Esophagus squamous epithelium (tissue), 5 donors: ENCODE data around the gene PDZRN4. TPM values are rescaled to one million over a fixed set of nuclear protein-coding genes. Genes with fewer than 3 reads are reported as not detected.

Experiments used
- DNase-seq: peaks from one replicate; lab custom pipeline; 2025; lab: John Stamatoyannopoulos, UW
- H3K27ac ChIP-seq, 4 donors: fragments of 200-600 bp; sonication (generic); one replicate each; pipeline ENCODE4 v1.5.1; 2016 to 2019; ENCODE audit warnings: mild to moderate bottlenecking in 1 of 4
- H3K27me3 ChIP-seq, 4 donors: fragments of 200-600 bp; sonication (generic); 1 replicate in 3 of 4; 2 replicates in 1 of 4; pipeline versions ENCODE4 v1.5.1 to v1.6.0; 2017 to 2021; ENCODE audit warnings: antibody characterized with exemption in 1 of 4
- H3K36me3 ChIP-seq, 3 donors: fragments of 200-600 bp; sonication (generic); one replicate each; pipeline ENCODE4 v1.5.1; 2016 to 2019
- H3K4me1 ChIP-seq, 3 donors: fragments of 200-600 bp; sonication (generic); one replicate each; pipeline ENCODE4 v1.5.1; 2017 to 2019
- H3K4me3 ChIP-seq, 4 donors: fragments of 200-600 bp; sonication (generic); 1 replicate in 3 of 4; 2 replicates in 1 of 4; pipeline ENCODE4 v1.5.1; 2016 to 2019; ENCODE audit warnings: mild to moderate bottlenecking in 2 of 4, moderate library complexity in 1 of 4
- H3K9me3 ChIP-seq, 3 donors: fragments of 200-600 bp; sonication (generic); one replicate each; pipeline ENCODE4 v1.5.1; 2016 to 2019
- POLR2A ChIP-seq, 4 donors: fragments of 450-650 bp; IDR thresholded peaks; one replicate each; pipeline ENCODE4 v1.6.1; 2017; ENCODE audit warnings: antibody characterized with exemption in 4 of 4, mild to moderate bottlenecking in 4 of 4, moderate library complexity in 3 of 4
- WGBS, 2 donors: methylation state at CpG; one replicate each; pipeline ENCODE4 v1.1.5; 2018; 5-methylcytosine and 5-hydroxymethylcytosine counted together
- intact Hi-C: fragments of 100-400 bp; cut with DNase I; formaldehyde crosslinking; loops from one replicate; pipeline ENCODE4 v1.15.0; 2022
- total RNA-seq, 4 donors: library from RNA; depleted of rRNA; stranded (reverse); fragments of >200 nt; gene quantifications; one replicate each; pipeline ENCODE4 v1.1.0, GENCODE V29; 2016
- TF ChIP-seq, protein P1 (sequence below), 6 experiments: fragments of 450-650 bp in 4 of 6; fragments of 200-600 bp in 2 of 6; sonication (generic) in 2 of 6; IDR thresholded peaks; one replicate each; pipeline ENCODE4 v1.5.1; 2016 to 2019; ENCODE audit warnings: antibody characterized with exemption in 6 of 6, mild to moderate bottlenecking in 4 of 6, moderate library complexity in 4 of 6
- donor health status: DM: yes; HTN: yes; CAD: no.

The PDZRN4 gene
- total RNA-seq, 4 donors from 2014 or later = 0.31 to 22.5 (median 2.1) TPM

DNA sequence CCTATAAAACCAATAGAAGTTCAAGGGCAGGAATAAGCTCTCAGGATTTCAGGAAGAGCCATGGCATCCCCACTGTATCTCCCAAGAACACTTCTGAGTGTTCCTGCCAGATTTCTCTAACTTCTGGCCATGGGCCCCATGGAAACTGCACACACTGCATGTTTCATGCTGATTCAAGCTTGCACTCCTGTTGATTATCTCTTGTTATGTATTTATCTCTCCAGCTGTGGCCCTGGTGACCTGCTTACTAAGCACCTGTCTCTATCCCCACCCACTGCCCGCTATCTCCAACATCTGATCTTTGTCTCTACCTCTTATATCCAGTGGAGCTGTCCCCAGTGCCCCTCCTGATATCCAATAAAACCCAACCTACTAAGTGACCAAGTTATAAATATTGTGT, 285.3 kb downstream of the PDZRN4 start:
- 83 to 94% methylated on average over 1 of the region's 1 CpG for WGBS, 2 donors
- no peak for TF ChIP-seq POLR2A (IDR thresholded peaks at IDR 0.05)
- TF ChIP-seq, protein P1, sequence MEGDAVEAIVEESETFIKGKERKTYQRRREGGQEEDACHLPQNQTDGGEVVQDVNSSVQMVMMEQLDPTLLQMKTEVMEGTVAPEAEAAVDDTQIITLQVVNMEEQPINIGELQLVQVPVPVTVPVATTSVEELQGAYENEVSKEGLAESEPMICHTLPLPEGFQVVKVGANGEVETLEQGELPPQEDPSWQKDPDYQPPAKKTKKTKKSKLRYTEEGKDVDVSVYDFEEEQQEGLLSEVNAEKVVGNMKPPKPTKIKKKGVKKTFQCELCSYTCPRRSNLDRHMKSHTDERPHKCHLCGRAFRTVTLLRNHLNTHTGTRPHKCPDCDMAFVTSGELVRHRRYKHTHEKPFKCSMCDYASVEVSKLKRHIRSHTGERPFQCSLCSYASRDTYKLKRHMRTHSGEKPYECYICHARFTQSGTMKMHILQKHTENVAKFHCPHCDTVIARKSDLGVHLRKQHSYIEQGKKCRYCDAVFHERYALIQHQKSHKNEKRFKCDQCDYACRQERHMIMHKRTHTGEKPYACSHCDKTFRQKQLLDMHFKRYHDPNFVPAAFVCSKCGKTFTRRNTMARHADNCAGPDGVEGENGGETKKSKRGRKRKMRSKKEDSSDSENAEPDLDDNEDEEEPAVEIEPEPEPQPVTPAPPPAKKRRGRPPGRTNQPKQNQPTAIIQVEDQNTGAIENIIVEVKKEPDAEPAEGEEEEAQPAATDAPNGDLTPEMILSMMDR (IDR thresholded peaks at IDR 0.05) = no peak
- H3K27ac ChIP-seq = no peak overlapping the region
- no peaks in the 10 kb centered on the region for H3K4me1 ChIP-seq
- H3K9me3 ChIP-seq = no peaks in the 10 kb centered on the region
- intact Hi-C loops = no loop called here
- H3K4me3 ChIP-seq = no peak overlapping the region
- no peaks in the 10 kb centered on the region for H3K36me3 ChIP-seq
- no peak for DNase-seq
- no peaks in the 10 kb centered on the region for H3K27me3 ChIP-seq

DNA sequence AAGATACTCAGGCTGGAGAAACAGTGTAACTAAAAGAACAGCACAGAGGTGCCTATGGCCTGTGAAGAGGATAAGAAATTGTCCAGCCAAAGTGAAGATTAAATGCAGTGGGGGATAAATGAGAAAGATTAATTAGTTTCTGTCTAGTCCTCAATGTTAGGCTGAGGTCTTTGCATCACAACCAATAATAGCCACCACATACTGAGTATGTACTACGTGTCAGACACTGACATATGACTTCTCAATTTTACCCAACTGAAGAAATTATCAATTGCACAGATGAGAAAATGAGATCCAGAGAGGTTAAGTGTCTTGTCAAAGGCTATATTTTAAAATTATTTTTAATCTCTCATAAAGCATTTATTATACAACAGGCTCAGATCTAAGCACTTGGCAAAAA, 285.9 kb downstream of the PDZRN4 start:
- no peaks in the 10 kb centered on the region for H3K36me3 ChIP-seq
- H3K9me3 ChIP-seq = no peaks in the 10 kb centered on the region
- H3K4me1 ChIP-seq = no peaks in the 10 kb centered on the region
- TF ChIP-seq, protein P1 (IDR thresholded peaks at IDR 0.05) = no peak
- TF ChIP-seq POLR2A (IDR thresholded peaks at IDR 0.05) = no peak
- intact Hi-C loops = no loop called here
- no peak for DNase-seq
- H3K27ac ChIP-seq = no peak overlapping the region
- no peaks in the 10 kb centered on the region for H3K27me3 ChIP-seq
- no peak overlapping the region for H3K4me3 ChIP-seq
- 56 to 67% methylated on average over 1 of the region's 1 CpG for WGBS, 2 donors

DNA sequence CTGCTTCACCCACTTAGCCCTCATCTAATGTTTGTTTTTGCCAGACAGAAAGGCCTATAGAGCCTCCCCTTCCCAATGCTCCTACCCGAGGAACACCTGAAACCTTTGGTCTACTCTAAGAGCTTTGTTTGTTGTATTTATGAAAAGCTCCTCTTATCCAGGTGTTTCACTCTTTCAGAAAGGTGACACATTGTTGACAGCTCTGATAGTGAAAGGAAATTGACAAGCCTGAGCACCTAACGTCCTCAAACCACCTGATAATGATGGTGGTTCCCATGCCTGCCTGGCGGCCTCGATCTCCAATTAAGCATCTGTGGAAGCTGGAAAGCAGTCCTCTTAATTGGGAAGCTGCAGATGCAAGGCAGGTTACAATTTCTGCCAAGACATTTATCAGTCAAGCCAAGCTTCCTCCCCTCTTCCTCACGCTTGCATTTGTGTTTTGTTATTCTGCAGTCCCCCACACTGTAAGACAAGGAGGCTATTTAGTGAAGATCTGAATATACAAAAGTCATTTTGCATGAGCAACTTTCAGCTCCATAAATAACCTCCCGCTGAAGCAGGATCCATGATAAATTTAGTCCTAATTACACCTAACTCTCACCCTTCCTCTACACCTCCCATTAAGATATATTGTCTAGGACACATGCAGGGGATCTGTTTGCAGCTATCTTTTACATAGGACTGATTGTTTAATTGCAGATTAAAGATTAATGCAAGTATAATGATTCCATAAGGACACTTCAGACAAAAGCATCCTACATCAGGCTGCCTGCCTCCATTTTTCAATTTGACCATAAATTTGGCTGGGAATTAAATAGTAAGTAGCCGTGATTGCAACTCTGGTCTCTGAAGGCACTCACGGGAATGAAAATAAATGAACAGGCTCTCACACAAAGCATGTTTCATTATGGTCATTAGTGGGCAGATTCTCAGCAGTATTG, 288.6 kb downstream of the PDZRN4 start:
- WGBS, 2 donors = 72 to 75% methylated on average over 8 of the region's 8 CpGs
- Histone ChIP-seq H3K4me1 (no peaks in the 10 kb centered on the region), H3K4me3 (no peak overlapping the region), H3K27me3 (no peaks in the 10 kb centered on the region), H3K36me3 (no peaks in the 10 kb centered on the region), H3K9me3 (no peaks in the 10 kb centered on the region), H3K27ac (no peak overlapping the region)
- intact Hi-C loops = no loop called here
- TF ChIP-seq POLR2A (IDR thresholded peaks at IDR 0.05) = no peak
- TF ChIP-seq, protein P1 (IDR thresholded peaks at IDR 0.05) = no peak
- no peak for DNase-seq

DNA sequence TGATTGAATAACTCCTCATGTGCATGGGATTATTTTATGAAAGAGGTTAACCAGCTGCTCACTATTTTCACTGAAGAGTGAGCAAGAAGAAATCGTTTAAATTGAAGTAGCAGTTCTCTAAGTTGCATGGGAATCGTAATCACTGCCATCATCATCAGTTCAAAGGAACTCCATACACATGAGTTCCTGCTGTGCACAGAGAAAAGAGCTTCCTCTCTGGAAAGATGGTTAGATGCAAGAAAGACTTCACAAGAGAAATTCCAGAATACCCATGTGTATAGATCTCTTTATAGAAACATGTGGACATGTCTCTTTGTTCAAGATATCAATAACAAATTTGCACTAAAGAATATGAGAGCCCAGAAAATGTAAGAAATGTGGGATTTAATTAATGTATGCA, 291.3 kb downstream of the PDZRN4 start:
- TF ChIP-seq POLR2A (IDR thresholded peaks at IDR 0.05) = no peak
- TF ChIP-seq, protein P1 (IDR thresholded peaks at IDR 0.05) = no peak
- WGBS, 2 donors = 68 to 70% methylated on average over 2 of the region's 2 CpGs
- Histone ChIP-seq H3K4me1 (no peaks in the 10 kb centered on the region), H3K9me3 (no peaks in the 10 kb centered on the region), H3K27me3 (no peaks in the 10 kb centered on the region), H3K36me3 (no peaks in the 10 kb centered on the region), H3K27ac (no peak overlapping the region), H3K4me3 (no peak overlapping the region)
- DNase-seq = no peak
- intact Hi-C loops = no loop called here

DNA sequence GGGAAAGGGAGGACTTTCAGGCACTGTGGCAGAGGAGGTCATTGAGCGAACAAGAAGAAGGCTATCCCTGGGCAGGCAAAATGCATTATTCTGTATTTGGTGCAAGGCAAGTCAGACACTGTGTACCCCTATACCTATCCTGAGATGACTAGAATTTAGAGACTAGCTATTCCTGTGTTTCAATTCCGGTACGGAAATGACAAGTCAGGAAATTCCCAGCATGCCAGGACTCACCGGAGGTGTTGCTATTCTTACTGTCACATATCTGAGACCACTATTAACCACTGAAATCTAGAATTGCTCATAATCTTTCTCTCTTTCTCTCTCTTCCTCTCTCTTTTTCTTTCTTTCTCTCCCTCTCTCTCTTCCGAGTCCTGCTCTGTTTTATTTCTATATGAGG, 297.1 kb downstream of the PDZRN4 start:
- H3K36me3 ChIP-seq = no peaks in the 10 kb centered on the region
- no peaks in the 10 kb centered on the region for H3K4me1 ChIP-seq
- H3K9me3 ChIP-seq = no peaks in the 10 kb centered on the region
- no peak for DNase-seq
- intact Hi-C loops = no loop called here
- no peaks in the 10 kb centered on the region for H3K27me3 ChIP-seq
- no peak overlapping the region for H3K27ac ChIP-seq
- no peak overlapping the region for H3K4me3 ChIP-seq
- TF ChIP-seq, protein P1 (IDR thresholded peaks at IDR 0.05) = no peak
- TF ChIP-seq POLR2A (IDR thresholded peaks at IDR 0.05) = no peak
- WGBS, 2 donors = 50 to 66% methylated on average over 5 of the region's 5 CpGs
